GM12878 (cell line): ENCODE results near the gene CCDC34. TPM values are rescaled to one million over a fixed set of nuclear protein-coding genes. Genes with fewer than 3 reads are reported as not detected.

Source experiments
- CEBPZ ChIP-seq: fragments of 150-350 bp; IDR thresholded peaks from 2 replicates; pipeline ENCODE4 v1.6.1; 2016; ENCODE audit warnings: low read depth, low read length
- E2F4 ChIP-seq: IDR thresholded peaks from 2 replicates; pipeline ENCODE4 v1.6.1; 2012; ENCODE audit warnings: low read depth, low read length, improper control_type of control experiment
- EED ChIP-seq: sonication (generic); IDR thresholded peaks from 2 replicates; pipeline ENCODE4 v1.6.1; 2016; ENCODE audit warnings: antibody characterized with exemption, low read depth
- HDGF ChIP-seq: fragments of 450-650 bp; IDR thresholded peaks from 2 replicates; pipeline ENCODE4 v1.6.1; 2016; ENCODE audit warnings: antibody characterized with exemption
- MAX ChIP-seq: IDR thresholded peaks from 2 replicates; pipeline ENCODE4 v1.6.1; 2012; ENCODE audit warnings: low read depth, low read length, improper control_type of control experiment
- NRF1 ChIP-seq: conservative IDR thresholded peaks from 2 replicates; pipeline ENCODE4 v1.6.1; 2011; ENCODE audit warnings: mild to moderate bottlenecking, low read depth, low read length, improper control_type of control experiment
- PBX3 ChIP-seq: IDR thresholded peaks from 2 replicates; pipeline ENCODE4 v1.6.1; 2011; ENCODE audit warnings: mild to moderate bottlenecking, low read depth, low read length, moderate library complexity; ENCODE audit not compliant: insufficient replicate concordance
- STAT1 ChIP-seq: fragments of 450-650 bp; conservative IDR thresholded peaks from 2 replicates; pipeline ENCODE4 v1.6.1; 2014; ENCODE audit warnings: antibody characterized with exemption, mild to moderate bottlenecking
- TCF12 ChIP-seq: IDR thresholded peaks from 2 replicates; pipeline ENCODE4 v1.6.1; 2011; ENCODE audit warnings: low read depth, mild to moderate bottlenecking, low read length
- ZNF24 ChIP-seq: fragments of 450-650 bp; IDR thresholded peaks from 2 replicates; pipeline ENCODE4 v1.6.1; 2017; ENCODE audit warnings: antibody characterized with exemption, mild to moderate bottlenecking
- polyA plus RNA-seq, 11 experiments: library from polyadenylated mRNA; depleted of rRNA in 4 of 11; unstranded in 6 of 11; stranded (reverse) in 5 of 11; fragments of >200 nt; fragmentation: Nextera tagmentation in 4 of 11; fragmentation: Illumina TruSeq in 1 of 11; extraction: Ambion mirVana in 4 of 11; extraction: Trizol in 1 of 11; gene quantifications; 1 replicate in 1 of 11; 2 replicates in 10 of 11; pipeline versions ENCODE4 v1.2.1 to v1.2.3, GENCODE V29; 2011 to 2016; ENCODE audit warnings: inconsistent platforms in 2 of 11, missing spikeins in 2 of 11, low read depth in 1 of 11
- total RNA-seq, 4 experiments: library from RNA; depleted of rRNA in 3 of 4; stranded (reverse); fragments of >200 nt in 3 of 4; fragmentation: Illumina TruSeq in 1 of 4; extraction: Trizol in 1 of 4; gene quantifications; 2 replicates each; pipeline versions ENCODE4 v1.2.1 to v1.2.3, GENCODE V29; 2013 to 2021

CCDC34 gene
- total and polyA plus RNA-seq, 10 of the 15 experiments (the other 5 are each of a cell fraction or from before 2014, with no cell fraction given), result 6.2 to 39.1 (median 14.6) TPM

DNA sequence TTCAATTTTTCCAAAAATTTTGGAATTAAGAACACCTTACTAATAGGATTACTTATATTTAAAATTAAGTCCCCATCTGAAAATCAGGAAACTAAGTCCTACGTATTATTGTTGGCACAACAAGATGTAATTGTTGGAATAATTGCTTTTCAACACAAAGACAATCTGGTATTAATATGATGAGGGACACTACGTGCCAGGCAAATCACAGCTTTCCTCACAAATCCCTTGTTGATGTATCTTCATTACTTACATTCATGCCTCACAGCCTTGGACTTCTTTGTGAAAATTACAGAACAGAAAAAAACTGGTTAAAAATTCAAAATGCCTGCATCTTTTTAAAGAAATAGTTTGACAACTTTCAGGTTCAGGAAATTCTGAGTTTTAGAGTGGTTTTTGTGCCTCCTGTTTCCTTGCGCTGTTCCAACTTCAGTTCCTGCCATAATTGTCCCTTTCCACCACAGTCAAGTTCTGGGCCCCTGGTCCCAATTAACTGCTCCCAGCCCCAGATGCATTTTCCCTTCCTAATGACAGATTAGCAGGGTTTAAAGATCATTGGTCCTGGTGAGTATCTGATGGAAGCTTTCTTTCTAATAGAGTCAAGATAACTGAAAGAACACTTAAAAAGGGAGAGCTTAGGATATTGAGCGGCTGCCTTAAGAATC lies 23.3 kb upstream of the CCDC34 start (continued):
- no peak for TF ChIP-seq STAT1
- TF ChIP-seq CEBPZ, result no peak
- TF ChIP-seq PBX3, result no peak
- no peak for TF ChIP-seq ZNF24
- TF ChIP-seq NRF1, result no peak
- no peak for TF ChIP-seq E2F4
- no peak for TF ChIP-seq TCF12
- TF ChIP-seq HDGF, result no peak
- no peak for TF ChIP-seq MAX
- TF ChIP-seq EED, result no peak
- TF ChIP-seq, all 136 proteins: peak for 0
